Esophagus muscularis mucosa (tissue), 3 donors: ENCODE results near the gene SIRT2.

ENCODE experiments used
- CTCF ChIP-seq, 3 experiments: fragments of 200-600 bp in 2 of 3; fragments of 450-650 bp in 1 of 3; sonication (generic) in 2 of 3; IDR thresholded peaks; one replicate each; pipeline ENCODE4 v1.5.1; 2017 to 2019; ENCODE audit warnings: antibody characterized with exemption in 3 of 3, mild to moderate bottlenecking in 2 of 3, moderate library complexity in 1 of 3
- EP300 ChIP-seq: sonication (generic); formaldehyde crosslinking; IDR thresholded peaks from one replicate; pipeline ENCODE4 v1.6.1; 2017; ENCODE audit warnings: antibody characterized with exemption

DNA sequence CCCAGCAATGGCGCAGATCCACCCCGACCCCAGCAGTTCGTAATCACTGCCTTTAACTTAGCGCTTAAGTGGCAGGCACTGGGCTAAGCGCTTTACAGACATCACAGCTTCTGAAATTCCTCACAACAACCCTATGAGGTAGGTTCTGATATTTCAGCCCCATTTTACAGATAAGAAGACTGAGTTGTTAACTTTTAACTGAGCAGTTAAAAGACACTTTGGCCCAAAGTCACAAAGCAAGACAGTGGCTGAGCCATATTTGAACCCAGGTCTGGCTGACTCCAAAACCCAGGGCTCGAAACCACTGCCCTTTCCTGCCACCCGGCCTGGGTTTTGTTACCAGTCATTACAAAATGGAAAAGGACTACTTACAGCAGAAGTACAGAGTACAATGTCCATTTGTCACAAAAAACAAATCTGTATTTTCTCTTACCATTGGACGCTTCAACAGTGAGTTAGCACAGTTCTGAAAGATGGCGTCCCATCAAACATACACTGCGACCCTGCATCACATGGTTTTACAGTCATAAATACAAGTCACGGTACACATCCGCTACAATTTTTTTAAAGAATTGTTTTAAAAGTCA is 58.1 kb downstream of the SIRT2 start:
- no peak for TF ChIP-seq EP300
- no peak for TF ChIP-seq CTCF (IDR thresholded peaks at IDR 0.05)
